Heart right ventricle (tissue), 16 donors: ENCODE data around the gene COL8A1. TPM values are rescaled to one million over a fixed set of nuclear protein-coding genes. Genes with fewer than 3 reads are reported as not detected.

Experiments used
- ATAC-seq, 8 donors: fragments of 200-7000 bp; cut with Tn5 transposase; one replicate each; pipeline ENCODE4 v1.9.1; 2020; ENCODE audit warnings: mild to moderate bottlenecking in 8 of 8, moderate library complexity in 8 of 8, moderate number of reproducible peaks in 1 of 8
- DNase-seq, 2 donors: peaks; one replicate each; pipeline ENCODE4 v3.0.0-alpha.2; 2020
- H3K27ac ChIP-seq, 10 donors: fragments of 200-600 bp; sonication (generic) in 2 of 10; one replicate each; pipeline versions ENCODE4 v1.5.0 to v1.8.0; 2020 to 2022; ENCODE audit warnings: mild to moderate bottlenecking in 3 of 10
- H3K27me3 ChIP-seq, 7 donors: fragments of 200-600 bp; one replicate each; pipeline ENCODE4 v1.8.0; 2021 to 2022; ENCODE audit warnings: mild to moderate bottlenecking in 2 of 7
- H3K36me3 ChIP-seq, 9 donors: fragments of 200-600 bp; sonication (generic) in 1 of 9; one replicate each; pipeline versions ENCODE4 v1.5.0 to v1.8.0; 2020 to 2022; ENCODE audit warnings: mild to moderate bottlenecking in 2 of 9
- H3K4me1 ChIP-seq, 9 donors: fragments of 200-600 bp; sonication (generic) in 1 of 9; one replicate each; pipeline versions ENCODE4 v1.5.0 to v1.8.0; 2020 to 2022; ENCODE audit warnings: mild to moderate bottlenecking in 4 of 9
- H3K4me3 ChIP-seq, 10 donors: fragments of 200-600 bp; sonication (generic) in 2 of 10; one replicate each; pipeline versions ENCODE4 v1.5.0 to v1.8.0; 2020 to 2022; ENCODE audit warnings: mild to moderate bottlenecking in 7 of 10, moderate library complexity in 2 of 10
- H3K9me3 ChIP-seq, 11 donors: fragments of 200-600 bp in 10 of 11; sonication (generic) in 2 of 11; one replicate each; pipeline versions ENCODE4 v1.5.0 to v1.8.0; 2013 to 2022; ENCODE audit warnings: mild to moderate bottlenecking in 2 of 11, control low read depth in 1 of 11, moderate library complexity in 1 of 11
- CTCF ChIP-seq, 9 donors: fragments of 200-600 bp; sonication (generic) in 2 of 9; IDR thresholded peaks; one replicate each; pipeline versions ENCODE4 v1.5.0 to v1.8.0; 2021 to 2022; ENCODE audit warnings: antibody characterized with exemption in 9 of 9, mild to moderate bottlenecking in 5 of 9, moderate library complexity in 1 of 9
- WGBS, 2 donors: extraction: QIAGEN DNeasy Blood & Tissue Kit; methylation state at CpG; one replicate each; pipeline ENCODE4 v1.1.7; 2013; ENCODE audit warnings: inconsistent platforms in 1 of 2; 5-methylcytosine and 5-hydroxymethylcytosine counted together
- intact Hi-C, 10 donors: fragments of 100-400 bp; cut with DNase I; formaldehyde crosslinking; loops; one replicate each; pipeline versions ENCODE4 v1.11.1 to v1.14.2; 2022
- polyA plus RNA-seq, 2 donors: library from polyadenylated mRNA; stranded (reverse); fragments of 200-250 nt; gene quantifications; one replicate each; pipeline ENCODE4 v1.2.3, GENCODE V29; 2013
- total RNA-seq, 10 donors: library from RNA; stranded (reverse); fragmentation: NEBNext Ultra II Directional in 3 of 10; extraction: Animal tissue kit (Norgen Biotek cat#: 25700) in 3 of 10; gene quantifications; one replicate each; pipeline versions ENCODE4 v1.2.1 to v1.2.4, GENCODE V29; 2021 to 2023
- donor health status: Arrhythmogenic right ventricular cardiomyopathy.
- donor health status: ischemic (EF 13 %, LVEDD 7.1; RV severe dilation, severe dysfunction).
- donor health status: healthy with polysubstance abuse.
- donor health status: DM: no; HTN: yes; CAD: no.
- donor health status: DM: no; HTN: no; CAD: no.
- donor health status: ischemic (EF 25% LVEDD 6.9; RV normal size, moderate dysfunction).
- donor health status: ischemic (EF 25% LVEDD 5.7; RV mildly dilated, moderate dysfunction).
- donor health status: healthy.
- donor health status: DM: yes; HTN: yes; CAD: no.
- donor health status: Ischemic cardiomyopathy.
- donor health status: ischemic (EF 35%, LVEDD 5.7; RV mildly dilated, moderate dysfunction).
- donor health status: nonischemic (EF 11% LVEDD 7.7; RV severe dilation, severe dysfunction).
- donor health status: DM: yes; HTN: yes; CAD: no.
- donor health status: PGD.
- donor health status: ischemic (EF 29% LVEDD 5.4; RV normal size, mild dysfunction).
- donor health status: nonischemic (EF 23%, LVEDD 6.1; RV moderate dilation, normal function).

COL8A1 gene
- total and polyA plus RNA-seq, 12 donors = 7.5 to 32.2 (median 14.5) TPM

DNA sequence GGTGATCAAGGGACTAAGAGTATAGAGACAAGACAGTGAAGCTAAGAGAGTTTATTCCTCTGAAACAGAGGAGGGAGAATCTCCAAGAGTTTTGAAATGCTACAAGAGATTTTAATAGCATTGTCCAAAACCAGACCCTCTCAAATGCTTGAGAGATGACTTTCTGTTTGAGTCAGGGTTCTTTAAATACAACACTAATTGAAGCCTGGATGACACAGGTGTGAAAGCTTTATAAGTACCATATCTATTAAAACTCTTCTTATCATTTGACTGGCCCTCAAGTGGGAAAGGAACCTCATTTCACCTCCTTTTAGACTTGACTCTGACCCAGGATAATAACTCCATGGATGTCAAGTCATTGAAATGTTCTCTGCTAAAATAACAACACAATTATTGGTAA is 5.6 kb downstream of the COL8A1 start:
- TF ChIP-seq CTCF (IDR thresholded peaks at IDR 0.05) = no peak
- Histone ChIP-seq H3K27me3 (peaks cover 0 to 13% (median 0%) of the 10 kb centered on the region in 7 donors), H3K36me3 (no peaks in the 10 kb centered on the region), H3K4me3 (no peak overlapping the region), H3K4me1 (peaks cover 0 to 28% (median 7%) of the 10 kb centered on the region in 9 donors), H3K27ac (peak overlapping the region in 5 of 10 donors; percentile 7 to 72 (median 35)), H3K9me3 (no peaks in the 10 kb centered on the region)
- no peak for DNase-seq
- intact Hi-C loops = loop anchor here in 3 of 10 donors (5.0 to 10.0 kb wide), 3 partner anchors 43 to 111 kb away; no protein-coding TSS in a partner anchor
- ATAC-seq = no peak

DNA sequence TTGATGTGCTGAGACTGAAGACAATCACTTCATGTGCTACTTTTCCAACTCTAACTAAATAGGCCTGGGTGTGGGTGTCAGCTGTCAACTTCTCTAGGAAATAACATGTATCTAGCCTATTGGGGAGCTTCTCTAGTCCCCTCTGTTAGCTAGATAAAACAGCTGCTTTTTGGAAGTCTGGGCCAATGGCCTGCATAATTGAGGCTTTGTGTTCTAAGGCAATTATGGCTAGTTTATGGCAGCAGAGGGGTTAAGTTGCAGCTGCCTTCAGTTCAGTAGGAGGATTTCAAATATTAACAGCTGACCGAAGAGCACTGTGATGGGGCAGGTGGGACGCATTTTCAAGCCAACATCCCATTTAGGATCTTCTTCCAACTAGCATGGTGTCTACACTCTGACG is 6.4 kb downstream of the COL8A1 start:
- Histone ChIP-seq H3K9me3 (no peaks in the 10 kb centered on the region), H3K27me3 (peaks cover 0 to 6% (median 0%) of the 10 kb centered on the region in 7 donors), H3K4me3 (no peak overlapping the region), H3K4me1 (peaks cover 0 to 29% (median 7%) of the 10 kb centered on the region in 9 donors), H3K36me3 (no peaks in the 10 kb centered on the region), H3K27ac (peak overlapping the region in 6 of 10 donors; percentile 11 to 72 (median 50))
- TF ChIP-seq CTCF (IDR thresholded peaks at IDR 0.05) = no peak
- DNase-seq (no peak), ATAC-seq (peak in 4 of 8 donors; percentile 5 to 31 (median 13))
- 71 to 72% methylated on average over 3 of the region's 3 CpGs for WGBS, 2 donors
- intact Hi-C loops = loop anchor here in 4 of 10 donors (1.0 to 10.0 kb wide), 4 partner anchors 43 to 110 kb away; no protein-coding TSS in a partner anchor

- peak in 5 of 8 donors; percentile 4 to 31 (median 23) for ATAC-seq
- H3K4me3 ChIP-seq = no peak overlapping the region
- H3K27me3 ChIP-seq = no peaks in the 10 kb centered on the region
- H3K27ac ChIP-seq = peak overlapping the region in 9 of 10 donors; percentile 3 to 72 (median 45)
- intact Hi-C loops = loop anchor here in 3 of 10 donors (1.0 to 10.0 kb wide), 3 partner anchors 42 to 109 kb away; no protein-coding TSS in a partner anchor
- H3K4me1 ChIP-seq = peaks cover 0 to 29% (median 7%) of the 10 kb centered on the region in 9 donors
- TF ChIP-seq CTCF (IDR thresholded peaks at IDR 0.05) = peak in 8 of 9 donors; percentile 38 to 68 (median 58)
- H3K9me3 ChIP-seq = no peaks in the 10 kb centered on the region
- no peaks in the 10 kb centered on the region for H3K36me3 ChIP-seq
- no peak for DNase-seq
- WGBS, 2 donors = 77 to 80% methylated on average over 5 of the region's 5 CpGs
Measured at GRCh38 chr3:99645277-99646106, 7.1 kb downstream of the COL8A1 start.

GRCh38 chr3:99646107-99646435 is 7.7 kb downstream of the COL8A1 start:
- Histone ChIP-seq H3K36me3 (no peaks in the 10 kb centered on the region), H3K27me3 (no peaks in the 10 kb centered on the region), H3K9me3 (no peaks in the 10 kb centered on the region), H3K4me3 (no peak overlapping the region), H3K4me1 (peaks cover 0 to 32% (median 11%) of the 10 kb centered on the region in 9 donors), H3K27ac (peak overlapping the region in 8 of 10 donors; percentile 7 to 72 (median 54))
- WGBS, 2 donors = 95 to 98% methylated on average over 1 of the region's 1 CpG
- no peak for TF ChIP-seq CTCF (IDR thresholded peaks at IDR 0.05)
- no peak for DNase-seq
- intact Hi-C loops = loop anchor here in 2 of 10 donors (5.0 to 10.0 kb wide), 2 partner anchors 41 to 109 kb away; no protein-coding TSS in a partner anchor
- ATAC-seq = no peak
